Esophagus mucosa (tissue), 1 donor: ENCODE measurements around the gene STK32B. TPM values are rescaled to one million over a fixed set of nuclear protein-coding genes. Genes with fewer than 3 reads are reported as not detected.
"Not testable (repeated sequence)": the region's sequence is repeated elsewhere in the genome, so short reads cannot be mapped to it uniquely, and the experiment has no call there.

Experiments
- ATAC-seq: fragments of 200-7000 bp; cut with Tn5 transposase; one replicate; pipeline ENCODE4 v1.9.1; 2020
- total RNA-seq: library from RNA; stranded (reverse); gene quantifications from one replicate; pipeline ENCODE4 v1.2.4, GENCODE V29; 2023
- donor health status: DM: yes; HTN: yes; CAD: no.

The STK32B gene
- total RNA-seq, 1 donor from 2014 or later: 0.28 TPM

- no peak for ATAC-seq
Observed at GRCh38 chr4:5165420-5166369, 114.4 kb downstream of the STK32B start.

GRCh38 chr4:5166377-5166776 is 115.1 kb downstream of the STK32B start:
- no peak for ATAC-seq

- ATAC-seq: no peak
Observed at GRCh38 chr4:5168891-5169290, 117.6 kb downstream of the STK32B start.

GRCh38 chr4:5175836-5176235 is 124.6 kb downstream of the STK32B start:
- ATAC-seq: not testable (repeated sequence)

GRCh38 chr4:5184606-5185005 is 133.3 kb downstream of the STK32B start:
- ATAC-seq: no peak

GRCh38 chr4:5185551-5185950 is 134.3 kb downstream of the STK32B start:
- no peak for ATAC-seq

GRCh38 chr4:5186271-5187064 is 135.2 kb downstream of the STK32B start:
- no peak for ATAC-seq

GRCh38 chr4:5188130-5188529 is 136.8 kb downstream of the STK32B start:
- ATAC-seq: no peak

GRCh38 chr4:5191831-5192230 is 140.6 kb downstream of the STK32B start:
- no peak for ATAC-seq

GRCh38 chr4:5192271-5192670 is 141.0 kb downstream of the STK32B start:
- ATAC-seq: no peak

GRCh38 chr4:5192678-5193077 is 141.4 kb downstream of the STK32B start:
- ATAC-seq: no peak

GRCh38 chr4:5198656-5199541 is 147.6 kb downstream of the STK32B start:
- no peak for ATAC-seq

- no peak for ATAC-seq
Observed at GRCh38 chr4:5199912-5200311, 148.6 kb downstream of the STK32B start.

GRCh38 chr4:5200513-5200912 is 149.2 kb downstream of the STK32B start:
- no peak for ATAC-seq

GRCh38 chr4:5203309-5203992 is 152.2 kb downstream of the STK32B start:
- no peak for ATAC-seq

- no peak for ATAC-seq
Observed at GRCh38 chr4:5203993-5204310, 152.7 kb downstream of the STK32B start.

GRCh38 chr4:5204781-5205180 is 153.5 kb downstream of the STK32B start:
- ATAC-seq: no peak

GRCh38 chr4:5206016-5206790 is 154.9 kb downstream of the STK32B start:
- ATAC-seq: no peak

GRCh38 chr4:5209862-5210261 is 158.6 kb downstream of the STK32B start:
- no peak for ATAC-seq

- no peak for ATAC-seq
Observed at GRCh38 chr4:5211282-5211839, 160.1 kb downstream of the STK32B start.
